Endothelial cell of umbilical vein (primary cell): Measurements from ENCODE around the gene TRDMT1. TPM values are rescaled to one million over a fixed set of nuclear protein-coding genes. Genes with fewer than 3 reads are reported as not detected.

Experiments
- BruUV-seq: library from RNA; stranded (reverse); fragments of 400-500 nt; replicated peaks from 2 replicates; lab custom pipeline; 2021; lab: Mats Ljungman, UMichigan
- CTCF ChIA-PET: fragments of 300-600, 350-600 bp; sonication (Branson Sonifier 250); formaldehyde crosslinking; loops from one replicate; lab custom pipeline; 2021; ENCODE audit warnings: antibody characterized with exemption, inconsistent platforms; lab: Charles Lee
- POLR2A ChIA-PET: fragments of 300-600, 350-600 bp; sonication (Branson Sonifier 250); formaldehyde crosslinking; loops from one replicate; lab custom pipeline; 2021; ENCODE audit warnings: antibody characterized with exemption, inconsistent platforms; lab: Charles Lee
- DNase-seq: peaks from one replicate; pipeline ENCODE4 v3.0.0-alpha.2; 2011; ENCODE audit warnings: low read depth, low spot score
- FAIRE-seq: peaks from 2 replicates; lab custom pipeline; 2011; peaks lifted over from hg19 to GRCh38; lab: Jason Lieb, UNC
- H2AFZ ChIP-seq: 2 replicates; pipeline ENCODE4 v1.6.0; 2012; ENCODE audit warnings: low read depth, low read length, control low read depth, inconsistent platforms
- H3K27ac ChIP-seq: 2 replicates; pipeline ENCODE4 v1.5.1; 2011; ENCODE audit warnings: low read depth, mild to moderate bottlenecking, control low read depth, low read length, moderate library complexity; ENCODE audit not compliant: insufficient read depth
- H3K27me3 ChIP-seq, 2 experiments: 2 replicates each; pipeline versions ENCODE4 v1.6.0 to v1.6.1; 2011; ENCODE audit warnings: low read length in 2 of 2, mixed read lengths in 1 of 2; ENCODE audit not compliant: control insufficient read depth in 2 of 2, insufficient read depth in 2 of 2
- H3K36me3 ChIP-seq, 2 experiments: 2 replicates in 1 of 2; 3 replicates in 1 of 2; pipeline ENCODE4 v1.5.1; 2011; ENCODE audit warnings: low read length in 2 of 2, mild to moderate bottlenecking in 1 of 2, moderate library complexity in 1 of 2; ENCODE audit not compliant: control insufficient read depth in 2 of 2, insufficient read depth in 2 of 2; ENCODE audit errors: extremely low read depth in 1 of 2
- H3K4me1 ChIP-seq: 3 replicates; pipeline ENCODE4 v1.5.1; 2011; ENCODE audit warnings: mild to moderate bottlenecking, low read length; ENCODE audit not compliant: control insufficient read depth, insufficient read depth; ENCODE audit errors: extremely low read depth
- H3K4me2 ChIP-seq: 2 replicates; pipeline ENCODE4 v1.6.1; 2011; ENCODE audit warnings: low read length, control low read depth, mixed read lengths; ENCODE audit not compliant: insufficient read depth
- H3K4me3 ChIP-seq, 3 experiments: fragments of 200-600 bp in 1 of 3; sonication (generic), shearing (Covaris generic) in 1 of 3; replicated peaks in 1 of 3; 2 replicates each; pipeline ENCODE4 v1.5.1; 2011 to 2016; ENCODE audit warnings: control low read depth in 3 of 3, low read length in 3 of 3, mild to moderate bottlenecking in 2 of 3, inconsistent platforms in 1 of 3, low read depth in 1 of 3, moderate library complexity in 1 of 3; ENCODE audit not compliant: insufficient read depth in 1 of 3
- H3K79me2 ChIP-seq: 2 replicates; pipeline ENCODE4 v1.6.0; 2012; ENCODE audit warnings: low read length, inconsistent platforms; ENCODE audit not compliant: control insufficient read depth, insufficient read depth
- H3K9ac ChIP-seq: replicated peaks from 2 replicates; pipeline ENCODE3; 2011; ENCODE audit warnings: low read length, control low read depth; ENCODE audit not compliant: insufficient read depth; ENCODE audit errors: extremely low read depth
- H3K9me1 ChIP-seq: replicated peaks from 3 replicates; pipeline ENCODE4 v1.6.0; 2011; ENCODE audit warnings: mild to moderate bottlenecking, low read length; ENCODE audit not compliant: control insufficient read depth, insufficient read depth; ENCODE audit errors: extremely low read depth
- H3K9me3 ChIP-seq: replicated peaks from 2 replicates; pipeline ENCODE4 v1.5.1; 2012; ENCODE audit warnings: low read length, inconsistent platforms; ENCODE audit not compliant: control insufficient read depth, insufficient read depth
- H4K20me1 ChIP-seq: replicated peaks from 2 replicates; pipeline ENCODE3; 2011; ENCODE audit warnings: mild to moderate bottlenecking, low read length; ENCODE audit not compliant: control insufficient read depth, insufficient read depth; ENCODE audit errors: extremely low read depth
- CTCF ChIP-seq, 2 donors: IDR thresholded peaks; 1 replicate in 1 of 2; 2 replicates in 1 of 2; pipeline ENCODE4 v1.5.1; 2011; ENCODE audit warnings: low read length in 2 of 2, mild to moderate bottlenecking in 2 of 2, moderate library complexity in 2 of 2, control low read depth in 1 of 2, inconsistent platforms in 1 of 2, low read depth in 1 of 2; ENCODE audit not compliant: insufficient read depth in 1 of 2; ENCODE audit errors: extremely low read depth in 1 of 2
- FOS ChIP-seq: IDR thresholded peaks from 2 replicates; pipeline ENCODE4 v1.6.1; 2011; ENCODE audit warnings: mild to moderate bottlenecking, low read length, moderate library complexity, borderline replicate concordance; ENCODE audit not compliant: insufficient read depth
- GATA2 ChIP-seq: IDR thresholded peaks from 2 replicates; pipeline ENCODE4 v1.7.0; 2011; ENCODE audit warnings: low read depth, mild to moderate bottlenecking, moderate library complexity, mixed read lengths, low read length; ENCODE audit not compliant: insufficient read length, insufficient read depth
- MYC ChIP-seq: IDR thresholded peaks from one replicate; pipeline ENCODE4 v1.6.1; 2011; ENCODE audit warnings: mild to moderate bottlenecking, low read depth, low read length
- POLR2A ChIP-seq: IDR thresholded peaks from 2 replicates; pipeline ENCODE4 v1.6.1; 2012; ENCODE audit warnings: low read depth, mild to moderate bottlenecking, control low read depth, low read length
- dilution Hi-C: fragments of 300-500 bp; cut with MboI; formaldehyde crosslinking; loops from one replicate; pipeline ENCODE4 v1.15.0; 2019; ENCODE audit warnings: low sequenced_read_pairs; ENCODE audit not compliant: extremely low pct_ligation_motif_present
- intact Hi-C: fragments of 100-400 bp; cut with micrococcal nuclease; formaldehyde crosslinking; loops from one replicate; pipeline ENCODE4 v1.10.0; 2022
- polyA plus RNA-seq, 4 experiments: library from polyadenylated mRNA; depleted of rRNA in 3 of 4; stranded (reverse) in 3 of 4; unstranded in 1 of 4; fragments of >200 nt; gene quantifications; 2 replicates each; pipeline versions ENCODE4 v1.2.1 to v1.2.3, GENCODE V29; 2011 to 2012; ENCODE audit warnings: missing spikeins in 1 of 4
- total RNA-seq: library from RNA; stranded (reverse); gene quantifications from 2 replicates; pipeline ENCODE4 v1.2.3, GENCODE V29; 2021
- TF ChIP-seq, protein P1 (sequence below): IDR thresholded peaks from 2 replicates; pipeline ENCODE4 v1.6.1; 2011; ENCODE audit not compliant: insufficient read depth, insufficient read length

Gene TRDMT1
- total and polyA plus RNA-seq, 2 donors (not counting 3 experiments of a cell fraction or from before 2014, with no cell fraction given), result 10.0 to 12.3 TPM

- DNase-seq, result peak; percentile 64
- H3K9me1 ChIP-seq, result no peaks in the 10 kb centered on the region
- H3K4me2 ChIP-seq, result peak overlapping the region; percentile 100
- CTCF ChIA-PET, result interaction anchor here (0.6 to 4.1 kb wide), 4 partner anchors 12 to 308 kb away, joined by 3 to 46 read pairs (median 6); partner anchors contain the start of gene VIM
- H3K79me2 ChIP-seq, result peaks cover 16% of the 10 kb centered on the region
- intact Hi-C loops (loop anchor here (1.0 kb wide), 1 partner anchor 231 kb away; no protein-coding TSS in a partner anchor), dilution Hi-C loops (no loop called here)
- peak overlapping the region; percentile 100 for H3K27ac ChIP-seq
- peak; percentile 67 for FAIRE-seq
- H3K4me3 ChIP-seq, result peak overlapping the region in 1 of 3 experiments; percentile 95
- H4K20me1 ChIP-seq, result no peaks in the 10 kb centered on the region
- H3K9me3 ChIP-seq, result no peaks in the 10 kb centered on the region
- BruUV-seq, result no TSS peak
- H3K36me3 ChIP-seq, result no peaks in the 10 kb centered on the region
- H3K4me1 ChIP-seq, result peaks cover 28% of the 10 kb centered on the region
- TF ChIP-seq GATA2, result peak; percentile 60
- no peak for TF ChIP-seq FOS
- TF ChIP-seq, protein P1, sequence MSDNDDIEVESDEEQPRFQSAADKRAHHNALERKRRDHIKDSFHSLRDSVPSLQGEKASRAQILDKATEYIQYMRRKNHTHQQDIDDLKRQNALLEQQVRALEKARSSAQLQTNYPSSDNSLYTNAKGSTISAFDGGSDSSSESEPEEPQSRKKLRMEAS, result no peak
- TF ChIP-seq POLR2A, result peak; percentile 60
- no peak for TF ChIP-seq MYC
- TF ChIP-seq CTCF (IDR thresholded peaks at IDR 0.05; ENCODE audit: extremely low read depth in 1 of 2, insufficient read depth in 1 of 2, low read depth in 1 of 2, low read length in 2 of 2), result no peak
- H2AFZ ChIP-seq, result peak overlapping the region; percentile 88
- peak overlapping the region; percentile 100 for H3K9ac ChIP-seq
- POLR2A ChIA-PET, result interaction anchor here (0.6 to 3.2 kb wide), 2 partner anchors 21 to 30 kb away, joined by 3 to 33 read pairs; no protein-coding TSS in a partner anchor
- H3K27me3 ChIP-seq, result no peaks in the 10 kb centered on the region
Measured at GRCh38 chr10:17199351-17199804, 2.1 kb downstream of the TRDMT1 start.
